ENCODE data around the gene GNB5.
A peak's percentile ranks its signal among the peaks of the same experiment; 100 is the strongest.
"Not testable (repeated sequence)": the region's sequence is repeated elsewhere in the genome, so short reads cannot be mapped to it uniquely, and the experiment has no call there.

GNB5 gene

GRCh38 chr15:52178765-52179164, 12.4 kb downstream of the GNB5 start:
- no peaks in the 10 kb centered on the region for H3K79me2 ChIP-seq
- H3K4me1 ChIP-seq: no peaks in the 10 kb centered on the region
- no peaks in the 10 kb centered on the region for H3K36me3 ChIP-seq (ENCODE audit: control insufficient read depth, insufficient read depth, low read length)
- no peaks in the 10 kb centered on the region for H3K9me3 ChIP-seq (ENCODE audit: control insufficient read depth, low read length)
- H3K27ac ChIP-seq: peak overlapping the region; percentile 72
- H3K4me3 ChIP-seq (ENCODE audit: low read depth, low read length): peak overlapping the region; percentile 72
- no peak for TF ChIP-seq CTCF (IDR thresholded peaks at IDR 0.05)
- peak overlapping the region; percentile 79 for H2AFZ ChIP-seq
- peak overlapping the region; percentile 84 for H3K4me2 ChIP-seq (ENCODE audit: low read length)
- no peaks in the 10 kb centered on the region for H3K27me3 ChIP-seq (ENCODE audit: control insufficient read depth, insufficient read depth, low read length)
- H3K9ac ChIP-seq: no peak overlapping the region

DNA sequence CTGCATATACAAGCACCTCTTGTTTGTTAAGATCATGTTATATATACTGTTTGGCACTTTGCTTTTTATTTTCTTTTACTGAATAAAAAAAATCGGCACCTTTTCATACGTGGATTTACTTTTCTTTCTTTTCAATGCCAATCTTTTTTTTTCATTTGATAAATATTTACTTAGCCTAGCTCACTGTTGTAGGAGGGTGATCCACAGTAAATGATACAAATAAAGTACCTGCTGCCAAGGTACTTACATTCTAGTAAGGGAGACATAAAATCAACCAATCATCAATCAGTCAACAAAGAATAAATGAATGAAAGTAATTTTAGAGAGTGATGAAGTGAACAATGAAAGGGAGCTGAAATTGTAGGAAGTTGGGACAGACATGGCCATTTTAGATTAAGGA, 18.3 kb downstream of the GNB5 start:
- H3K4me1 ChIP-seq: no peaks in the 10 kb centered on the region
- peaks cover 3% of the 10 kb centered on the region for H3K79me2 ChIP-seq
- H3K9ac ChIP-seq: no peak overlapping the region
- TF ChIP-seq CTCF (IDR thresholded peaks at IDR 0.05): no peak
- H3K27me3 ChIP-seq (ENCODE audit: control insufficient read depth, insufficient read depth, low read length): no peaks in the 10 kb centered on the region
- no peak overlapping the region for H3K27ac ChIP-seq
- no peaks in the 10 kb centered on the region for H3K9me3 ChIP-seq (ENCODE audit: control insufficient read depth, low read length)
- no peak overlapping the region for H3K4me2 ChIP-seq (ENCODE audit: low read length)
- H3K4me3 ChIP-seq (ENCODE audit: low read depth, low read length): no peak overlapping the region
- no peaks in the 10 kb centered on the region for H3K36me3 ChIP-seq (ENCODE audit: control insufficient read depth, insufficient read depth, low read length)
- H2AFZ ChIP-seq: no peak overlapping the region

DNA sequence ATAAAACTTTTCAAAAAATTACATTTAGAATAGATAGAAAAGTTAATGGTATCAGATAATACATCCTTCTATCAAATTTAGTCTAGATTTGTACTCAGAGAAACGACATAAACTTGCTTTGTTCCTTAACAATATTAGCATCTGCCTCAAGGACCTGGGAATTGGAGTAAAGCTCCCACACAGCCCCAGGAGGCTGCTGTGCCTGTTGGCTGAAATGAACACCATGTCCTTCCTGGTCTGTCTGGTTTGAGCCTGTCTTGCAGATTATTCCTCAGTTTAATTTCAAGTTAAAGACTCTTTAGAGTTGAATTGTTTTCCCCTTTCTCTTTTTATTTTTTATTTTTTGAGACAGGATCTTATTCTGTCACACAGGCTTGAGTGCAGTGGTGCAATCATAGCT, 19.4 kb downstream of the GNB5 start:
- no peaks in the 10 kb centered on the region for H3K4me1 ChIP-seq
- no peaks in the 10 kb centered on the region for H3K9me3 ChIP-seq (ENCODE audit: control insufficient read depth, low read length)
- no peak overlapping the region for H3K27ac ChIP-seq
- TF ChIP-seq CTCF (IDR thresholded peaks at IDR 0.05): no peak
- no peak overlapping the region for H3K4me3 ChIP-seq (ENCODE audit: low read depth, low read length)
- H2AFZ ChIP-seq: no peak overlapping the region
- H3K9ac ChIP-seq: no peak overlapping the region
- no peak overlapping the region for H3K4me2 ChIP-seq (ENCODE audit: low read length)
- peaks cover 3% of the 10 kb centered on the region for H3K79me2 ChIP-seq
- H3K36me3 ChIP-seq (ENCODE audit: control insufficient read depth, insufficient read depth, low read length): no peaks in the 10 kb centered on the region
- H3K27me3 ChIP-seq (ENCODE audit: control insufficient read depth, insufficient read depth, low read length): no peaks in the 10 kb centered on the region

- H3K9ac ChIP-seq: no peak overlapping the region
- TF ChIP-seq CTCF (IDR thresholded peaks at IDR 0.05): no peak
These were observed 19.8 kb downstream of the GNB5 start for GRCh38 chr15:52171386-52171785.

DNA sequence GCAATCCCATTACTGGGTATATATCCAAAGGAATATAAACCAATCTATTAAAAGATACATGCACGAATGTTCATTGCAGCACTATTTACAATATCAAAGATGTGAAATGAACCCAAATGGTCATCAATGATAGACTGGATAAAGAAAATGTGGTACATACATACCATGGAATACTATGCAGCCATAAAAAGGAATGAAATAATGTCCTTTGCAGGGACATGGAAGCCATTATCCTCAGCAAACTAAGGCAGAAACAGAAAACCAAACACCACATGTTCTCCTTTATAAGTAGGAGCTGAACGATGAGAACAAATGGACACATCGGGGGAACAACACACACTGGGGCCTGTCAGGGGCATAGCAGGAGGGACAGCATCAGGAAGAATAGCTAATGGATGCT, 21.0 kb downstream of the GNB5 start:
- not testable (repeated sequence) for H3K27ac ChIP-seq; H3K27me3 ChIP-seq (ENCODE audit: control insufficient read depth, insufficient read depth, low read length); H3K4me1 ChIP-seq; H3K4me3 ChIP-seq (ENCODE audit: low read depth, low read length); H3K36me3 ChIP-seq (ENCODE audit: control insufficient read depth, insufficient read depth, low read length); H3K4me2 ChIP-seq (ENCODE audit: low read length); H3K9me3 ChIP-seq (ENCODE audit: control insufficient read depth, low read length); H3K79me2 ChIP-seq; H2AFZ ChIP-seq; H3K9ac ChIP-seq

More at GRCh38 chr15:52171386-52171785, 19.8 kb downstream of the GNB5 start:
- H3K4me1 ChIP-seq: no peaks in the 10 kb centered on the region
- H3K27ac ChIP-seq: no peak overlapping the region
- peaks cover 3% of the 10 kb centered on the region for H3K79me2 ChIP-seq
- H2AFZ ChIP-seq: no peak overlapping the region
- no peaks in the 10 kb centered on the region for H3K9me3 ChIP-seq (ENCODE audit: control insufficient read depth, low read length)
- no peaks in the 10 kb centered on the region for H3K27me3 ChIP-seq (ENCODE audit: control insufficient read depth, insufficient read depth, low read length)
- H3K4me3 ChIP-seq (ENCODE audit: low read depth, low read length): no peak overlapping the region
- no peak overlapping the region for H3K4me2 ChIP-seq (ENCODE audit: low read length)
- no peaks in the 10 kb centered on the region for H3K36me3 ChIP-seq (ENCODE audit: control insufficient read depth, insufficient read depth, low read length)

DNA sequence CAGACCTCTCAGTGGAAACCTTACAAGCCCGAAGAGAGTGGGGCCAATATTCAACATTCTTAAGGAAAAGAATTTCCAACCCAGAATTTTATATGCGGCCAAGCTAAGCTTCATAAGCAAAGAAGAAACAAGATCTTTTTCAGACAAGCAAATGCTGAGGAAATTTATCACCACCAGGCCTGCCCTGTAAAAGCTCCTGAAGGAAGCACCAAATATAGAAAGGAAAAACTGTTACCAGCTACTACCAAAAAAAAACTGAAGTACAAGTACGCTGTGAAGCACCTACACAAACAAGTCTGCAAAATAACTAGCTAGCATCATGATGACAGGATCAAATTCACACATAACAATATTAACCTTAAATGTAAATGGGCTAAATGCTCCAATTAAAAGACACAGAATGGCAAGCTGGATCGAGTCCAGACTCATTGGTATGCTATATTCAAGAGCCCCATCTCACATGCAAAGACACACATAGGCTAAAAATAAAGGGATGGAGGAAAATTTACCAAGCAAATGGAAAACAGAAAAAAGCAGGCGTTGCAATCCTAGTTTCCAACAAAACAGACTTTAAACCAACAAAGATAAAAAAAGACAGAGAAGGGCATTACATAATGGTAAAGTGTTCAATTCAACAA, 25.6 kb downstream of the GNB5 start:
- H3K9me3 ChIP-seq (ENCODE audit: control insufficient read depth, low read length); H3K27me3 ChIP-seq (ENCODE audit: control insufficient read depth, insufficient read depth, low read length); H3K36me3 ChIP-seq (ENCODE audit: control insufficient read depth, insufficient read depth, low read length); H3K4me3 ChIP-seq (ENCODE audit: low read depth, low read length); H3K9ac ChIP-seq; H3K4me1 ChIP-seq; H3K79me2 ChIP-seq; H3K4me2 ChIP-seq (ENCODE audit: low read length); H3K27ac ChIP-seq; H2AFZ ChIP-seq: not testable (repeated sequence)
